OCI-LY3 (cell line): ENCODE results near the gene C2orf76.
"Not testable (repeated sequence)": the region's sequence is repeated elsewhere in the genome, so short reads cannot be mapped to it uniquely, and the experiment has no call there.

ENCODE experiments used
- H2AFZ ChIP-seq: fragments of 200-600, 300-600 bp; shearing (Covaris generic); 2 replicates; pipeline ENCODE4 v1.6.0; 2014; ENCODE audit warnings: antibody characterized with exemption, low read depth, low read length
- H3K27ac ChIP-seq: fragments of 200-600, 300-600 bp; sonication (generic); 2 replicates; pipeline ENCODE4 v1.5.1; 2014; ENCODE audit warnings: mild to moderate bottlenecking, low read length, moderate library complexity, mixed read lengths
- H3K27me3 ChIP-seq: fragments of 200-600, 300-600 bp; sonication (generic); 2 replicates; pipeline ENCODE4 v1.6.1; 2014; ENCODE audit warnings: low read depth, low read length, mixed read lengths
- H3K36me3 ChIP-seq: fragments of 200-600, 300-600 bp; sonication (generic); replicated peaks from 2 replicates; pipeline ENCODE3; 2014; ENCODE audit warnings: low read depth, low read length, mixed read lengths
- H3K4me1 ChIP-seq: fragments of 300-600, 200-600 bp; sonication (generic); 2 replicates; pipeline ENCODE4 v1.6.1; 2014; ENCODE audit warnings: low read length, mixed read lengths
- H3K4me2 ChIP-seq: fragments of 200-600, 300-600 bp; sonication (generic); 2 replicates; pipeline ENCODE4 v1.6.1; 2014; ENCODE audit warnings: low read length, mixed read lengths
- H3K4me3 ChIP-seq: fragments of 300-600, 200-600 bp; sonication (generic); 2 replicates; pipeline ENCODE4 v1.5.1; 2014; ENCODE audit warnings: antibody characterized with exemption, mild to moderate bottlenecking, low read length, moderate library complexity
- H3K79me2 ChIP-seq: fragments of 300-600, 200-600 bp; shearing (Covaris generic); 2 replicates; pipeline ENCODE4 v1.6.1; 2014; ENCODE audit warnings: mild to moderate bottlenecking, low read length, mixed read lengths
- H3K9ac ChIP-seq: fragments of 300-600, 200-600 bp; shearing (Covaris generic); 2 replicates; pipeline ENCODE4 v1.6.0; 2014; ENCODE audit warnings: mild to moderate bottlenecking, low read length, moderate library complexity
- H3K9me3 ChIP-seq: fragments of 200-600, 300-600 bp; shearing (Covaris generic); 2 replicates; pipeline ENCODE4 v1.6.1; 2014; ENCODE audit warnings: low read length, mixed read lengths; ENCODE audit not compliant: insufficient read depth
- H4K20me1 ChIP-seq: fragments of 200-600, 300-600 bp; sonication (generic); 2 replicates; pipeline ENCODE4 v1.6.1; 2016; ENCODE audit warnings: low read length, mixed read lengths; ENCODE audit not compliant: insufficient read depth
- EZH2phosphoT487 ChIP-seq: fragments of 200-600 bp; shearing (Covaris generic); IDR thresholded peaks from 2 replicates; pipeline ENCODE4 v1.6.1; 2018; ENCODE audit warnings: antibody characterized with exemption, mixed run types, low read depth
- TF ChIP-seq, protein P1 (sequence below): fragments of 200-600, 300-600 bp; sonication (generic); IDR thresholded peaks from 2 replicates; pipeline ENCODE4 v1.5.1; 2014; ENCODE audit warnings: antibody characterized with exemption, low read length, low read depth

C2orf76 gene

DNA sequence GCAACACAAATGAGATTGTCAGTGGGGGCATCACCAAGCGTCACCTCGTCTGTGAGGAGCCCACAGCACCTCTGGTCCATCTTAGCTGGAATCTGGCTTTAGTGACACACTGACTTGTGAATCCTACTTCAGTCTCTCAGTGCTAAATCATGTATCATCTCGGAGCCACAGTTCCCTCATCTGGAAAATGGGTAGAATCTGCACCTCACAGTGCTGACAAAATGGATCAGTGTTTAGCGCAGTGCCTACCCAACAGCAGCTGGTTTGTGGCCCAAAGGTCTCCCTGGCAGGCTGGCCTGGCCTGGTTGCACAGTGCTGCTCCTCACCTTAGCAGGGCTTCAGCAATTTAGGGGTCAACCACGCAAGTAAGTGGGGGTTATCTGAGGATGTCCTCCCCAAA lies 10.2 kb upstream of the C2orf76 start:
- Histone ChIP-seq H3K9ac (no peak overlapping the region), H3K4me2 (no peak overlapping the region), H3K79me2 (no peaks in the 10 kb centered on the region), H3K4me1 (no peaks in the 10 kb centered on the region), H3K9me3 (no peaks in the 10 kb centered on the region), H3K27ac (no peak overlapping the region), H3K27me3 (no peaks in the 10 kb centered on the region), H2AFZ (no peak overlapping the region), H4K20me1 (no peaks in the 10 kb centered on the region), H3K4me3 (no peak overlapping the region), H3K36me3 (peaks cover 18% of the 10 kb centered on the region)
- no peak for TF ChIP-seq EZH2phosphoT487

DNA sequence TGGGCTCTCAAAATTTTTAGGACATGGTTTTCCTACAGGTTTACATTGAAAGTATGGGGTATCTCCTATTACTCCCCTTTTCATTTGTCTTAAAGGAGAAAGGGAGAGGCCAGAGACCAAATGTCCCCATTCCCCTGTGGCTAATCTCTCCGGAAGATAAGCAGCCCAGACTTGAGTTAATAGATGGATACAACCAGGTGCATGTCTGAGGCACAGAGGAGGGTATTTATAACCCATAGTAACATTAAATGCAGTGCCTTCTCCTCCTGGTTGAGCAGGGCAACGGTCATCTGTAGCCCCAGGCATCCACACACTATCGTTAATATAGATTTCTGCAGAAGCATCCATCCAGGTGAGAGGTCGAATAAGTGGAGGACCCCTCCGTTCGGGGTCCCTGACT lies 9.8 kb upstream of the C2orf76 start:
- H2AFZ ChIP-seq, H3K27me3 ChIP-seq, H4K20me1 ChIP-seq, H3K9me3 ChIP-seq, H3K4me2 ChIP-seq, H3K79me2 ChIP-seq, H3K4me1 ChIP-seq, H3K9ac ChIP-seq, H3K4me3 ChIP-seq, H3K27ac ChIP-seq: not testable (repeated sequence)
- peaks cover 22% of the 10 kb centered on the region for H3K36me3 ChIP-seq

DNA sequence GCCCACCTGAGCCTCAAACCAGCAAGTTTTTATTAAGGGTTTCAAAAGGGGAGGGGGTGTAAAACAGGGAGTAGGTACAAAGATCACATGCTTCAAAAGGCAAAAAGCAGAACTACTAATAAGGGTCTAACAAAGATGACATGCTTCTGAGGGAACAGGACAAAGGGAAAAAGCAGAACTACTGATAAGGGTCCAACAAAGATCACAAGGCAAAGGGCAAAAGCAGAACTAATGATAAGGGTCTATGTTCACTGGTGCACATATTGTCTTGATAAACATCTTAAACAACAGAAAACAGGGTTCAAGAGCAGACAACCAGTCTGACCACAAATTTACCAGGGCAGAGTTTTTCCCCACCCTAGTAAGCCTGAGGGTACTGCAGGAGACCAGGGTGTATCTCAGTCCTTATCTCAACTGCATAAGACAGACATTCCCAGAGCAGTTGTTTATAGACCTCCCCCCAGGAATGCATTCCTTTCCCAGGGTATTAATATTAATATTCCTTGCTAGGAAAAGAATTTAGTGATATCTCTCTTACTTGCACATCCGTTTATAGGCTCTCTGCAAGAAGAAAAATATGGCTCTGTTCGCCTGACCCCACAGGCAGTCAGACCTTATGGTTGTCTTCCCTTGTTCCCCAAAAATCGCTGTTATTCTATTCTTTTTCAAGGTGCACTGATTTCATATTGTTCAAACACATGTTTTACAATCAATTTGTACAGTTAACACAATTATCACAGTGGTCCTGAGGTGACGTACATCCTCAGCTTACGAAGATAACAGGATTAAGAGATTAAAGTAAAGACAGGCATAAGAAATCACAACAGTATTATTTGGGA lies 7.5 kb upstream of the C2orf76 start:
- not testable (repeated sequence) for H3K9ac ChIP-seq, H3K4me1 ChIP-seq, H3K27ac ChIP-seq, H3K4me3 ChIP-seq, H3K9me3 ChIP-seq, H3K27me3 ChIP-seq, H3K4me2 ChIP-seq, H4K20me1 ChIP-seq, H3K79me2 ChIP-seq, H2AFZ ChIP-seq
- peaks cover 39% of the 10 kb centered on the region for H3K36me3 ChIP-seq

DNA sequence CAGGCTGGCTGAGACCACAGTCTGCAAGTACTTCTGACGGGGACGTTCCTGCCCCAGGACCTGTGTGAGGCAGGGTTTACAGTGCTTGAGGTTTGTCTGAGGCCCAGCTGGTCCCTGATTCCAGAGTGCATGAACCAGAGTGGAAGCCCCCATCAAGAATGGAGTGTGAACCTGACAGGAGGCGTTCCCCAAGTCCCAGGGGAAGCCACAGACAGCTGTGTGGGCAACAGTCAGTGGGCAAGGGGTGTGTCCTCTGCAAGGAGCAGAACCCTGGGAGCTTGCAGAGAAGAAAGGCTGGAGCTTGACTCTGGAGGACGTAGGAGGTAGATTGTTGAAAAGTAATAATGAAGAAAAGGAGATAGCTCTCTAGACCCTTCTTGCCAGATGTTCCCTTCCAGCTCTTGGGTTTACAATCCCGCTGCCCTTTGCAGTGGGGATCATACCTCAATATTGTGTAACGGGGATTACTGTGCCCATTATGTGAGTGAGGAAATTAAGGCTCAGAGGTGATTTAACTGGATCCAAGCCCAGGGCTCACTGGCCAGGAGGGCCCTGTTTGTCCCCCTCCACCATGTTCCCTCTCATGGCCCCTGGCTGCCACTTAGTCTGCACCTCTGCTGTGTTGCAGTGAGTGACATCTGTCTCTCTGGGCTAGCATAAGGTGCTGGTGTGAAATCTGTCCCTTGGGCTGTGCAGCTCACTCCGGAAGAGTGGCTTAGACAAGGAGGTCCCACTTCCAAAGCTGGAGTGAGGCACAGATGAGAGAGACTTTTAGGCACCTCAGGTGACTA lies 6.3 kb upstream of the C2orf76 start:
- H2AFZ ChIP-seq: no peak overlapping the region
- H3K4me2 ChIP-seq: no peak overlapping the region
- no peak overlapping the region for H3K4me3 ChIP-seq
- peaks cover 4% of the 10 kb centered on the region for H3K4me1 ChIP-seq
- H3K36me3 ChIP-seq: peaks cover 51% of the 10 kb centered on the region
- H3K9ac ChIP-seq: no peak overlapping the region
- no peaks in the 10 kb centered on the region for H3K27me3 ChIP-seq
- H4K20me1 ChIP-seq: peaks cover 11% of the 10 kb centered on the region
- TF ChIP-seq, protein P1, sequence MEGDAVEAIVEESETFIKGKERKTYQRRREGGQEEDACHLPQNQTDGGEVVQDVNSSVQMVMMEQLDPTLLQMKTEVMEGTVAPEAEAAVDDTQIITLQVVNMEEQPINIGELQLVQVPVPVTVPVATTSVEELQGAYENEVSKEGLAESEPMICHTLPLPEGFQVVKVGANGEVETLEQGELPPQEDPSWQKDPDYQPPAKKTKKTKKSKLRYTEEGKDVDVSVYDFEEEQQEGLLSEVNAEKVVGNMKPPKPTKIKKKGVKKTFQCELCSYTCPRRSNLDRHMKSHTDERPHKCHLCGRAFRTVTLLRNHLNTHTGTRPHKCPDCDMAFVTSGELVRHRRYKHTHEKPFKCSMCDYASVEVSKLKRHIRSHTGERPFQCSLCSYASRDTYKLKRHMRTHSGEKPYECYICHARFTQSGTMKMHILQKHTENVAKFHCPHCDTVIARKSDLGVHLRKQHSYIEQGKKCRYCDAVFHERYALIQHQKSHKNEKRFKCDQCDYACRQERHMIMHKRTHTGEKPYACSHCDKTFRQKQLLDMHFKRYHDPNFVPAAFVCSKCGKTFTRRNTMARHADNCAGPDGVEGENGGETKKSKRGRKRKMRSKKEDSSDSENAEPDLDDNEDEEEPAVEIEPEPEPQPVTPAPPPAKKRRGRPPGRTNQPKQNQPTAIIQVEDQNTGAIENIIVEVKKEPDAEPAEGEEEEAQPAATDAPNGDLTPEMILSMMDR: no peak
- TF ChIP-seq EZH2phosphoT487: no peak
- no peak overlapping the region for H3K27ac ChIP-seq
- H3K9me3 ChIP-seq: no peaks in the 10 kb centered on the region
- H3K79me2 ChIP-seq: peaks cover 12% of the 10 kb centered on the region

DNA sequence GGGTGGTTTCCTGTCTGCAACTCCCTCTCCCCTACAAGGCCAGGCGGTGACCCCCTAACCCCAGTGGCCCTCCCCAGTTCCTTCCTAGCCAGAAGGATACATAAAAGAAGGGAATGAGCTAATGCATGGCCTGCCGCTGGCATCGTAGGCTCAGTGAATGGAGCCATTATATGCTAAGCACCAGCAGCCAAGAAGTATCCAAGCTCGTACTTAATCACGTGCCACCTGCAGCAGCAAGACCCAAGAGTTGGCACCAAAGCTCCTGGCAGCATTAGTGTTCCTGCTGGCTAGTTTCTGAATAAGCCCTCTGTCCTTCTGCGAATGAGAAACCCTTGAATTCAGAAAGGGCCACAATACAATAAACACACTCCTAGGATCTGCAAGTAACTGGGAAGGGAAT lies 4.5 kb upstream of the C2orf76 start:
- H3K79me2 ChIP-seq: peaks cover 28% of the 10 kb centered on the region
- no peak overlapping the region for H3K9ac ChIP-seq
- TF ChIP-seq EZH2phosphoT487: no peak
- TF ChIP-seq, protein P1: no peak
- peaks cover 51% of the 10 kb centered on the region for H3K36me3 ChIP-seq
- H3K4me2 ChIP-seq: no peak overlapping the region
- H2AFZ ChIP-seq: no peak overlapping the region
- no peak overlapping the region for H3K4me3 ChIP-seq
- peaks cover 15% of the 10 kb centered on the region for H4K20me1 ChIP-seq
- H3K27me3 ChIP-seq: no peaks in the 10 kb centered on the region
- H3K9me3 ChIP-seq: no peaks in the 10 kb centered on the region
- peaks cover 5% of the 10 kb centered on the region for H3K4me1 ChIP-seq
- no peak overlapping the region for H3K27ac ChIP-seq
